Stimulated activated CD4-positive, alpha-beta T cell treated with anti-CD3 and anti-CD28 coated beads, Interleukin-4, amount 100 ng/mL, for 1 hour (primary cell): ENCODE data around the gene TACSTD2.
"Not testable (repeated sequence)": the region's sequence is repeated elsewhere in the genome, so short reads cannot be mapped to it uniquely, and the experiment has no call there.

Experiments used
- DNase-seq: peaks from one replicate; pipeline ENCODE4 v3.0.0-alpha.2; 2020

Gene TACSTD2

DNA sequence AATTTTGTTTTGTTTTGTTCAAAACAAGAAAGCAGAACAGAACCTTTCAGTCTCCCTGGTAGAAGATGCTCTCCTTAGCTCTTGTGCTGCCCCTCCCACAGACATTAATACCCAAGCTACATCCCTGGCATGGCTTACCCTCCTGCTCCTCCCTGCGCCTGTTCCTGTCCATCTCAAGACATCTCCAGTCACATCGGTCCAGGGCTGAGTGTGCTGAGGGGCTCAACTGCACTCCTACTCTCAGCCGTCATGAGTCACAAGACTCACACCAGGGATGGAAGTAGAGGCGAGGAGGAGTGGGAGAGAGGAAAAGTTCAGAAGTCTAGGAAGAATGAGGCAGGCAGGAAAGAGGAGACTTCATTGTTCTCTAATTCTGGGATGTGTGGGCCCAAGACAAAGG, 9.2 kb upstream of the TACSTD2 start:
- DNase-seq = no peak

- no peak for DNase-seq
Observed at GRCh38 chr1:58585581-58586151, 8.6 kb upstream of the TACSTD2 start.

DNA sequence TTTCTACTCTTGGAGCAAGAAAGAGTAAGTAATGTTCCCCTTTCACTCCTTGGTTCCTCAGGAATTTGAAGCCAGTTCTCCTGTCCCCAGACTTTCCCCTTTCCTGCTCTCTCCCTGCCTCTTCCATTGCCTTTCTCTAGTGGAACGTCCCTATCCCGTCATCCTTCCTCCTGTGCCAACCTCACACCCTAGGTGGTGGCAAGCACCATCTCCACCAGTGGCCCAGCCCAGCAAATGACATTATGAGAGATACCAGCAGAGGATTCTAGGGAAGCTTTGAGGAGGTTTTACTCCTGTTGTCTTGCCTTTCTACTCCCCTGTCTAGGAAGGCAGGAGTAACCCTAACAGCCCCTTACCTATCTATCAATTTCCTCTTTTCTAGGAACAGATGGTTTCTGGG, 8.1 kb upstream of the TACSTD2 start:
- no peak for DNase-seq

GRCh38 chr1:58584082-58584895, 7.2 kb upstream of the TACSTD2 start:
- DNase-seq = no peak

GRCh38 chr1:58583496-58583895, 6.4 kb upstream of the TACSTD2 start:
- DNase-seq = no peak

DNA sequence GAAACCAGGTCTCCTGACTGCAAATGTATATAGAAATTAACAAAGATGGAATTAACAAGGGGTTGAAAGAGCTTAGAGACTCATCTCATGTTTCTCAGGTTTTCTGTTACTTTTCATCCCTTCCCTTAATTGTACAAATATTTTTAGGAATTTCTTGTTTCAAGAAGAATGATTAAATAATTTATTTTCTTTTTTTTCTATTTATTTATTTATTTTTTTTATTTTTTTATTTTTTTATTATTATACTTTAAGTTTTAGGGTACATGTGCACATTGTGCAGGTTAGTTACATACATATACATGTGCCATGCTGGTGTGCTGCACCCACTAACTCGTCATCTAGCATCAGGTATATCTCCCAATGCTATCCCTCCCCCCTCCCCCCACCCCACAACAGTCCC, 5.1 kb upstream of the TACSTD2 start:
- not testable (repeated sequence) for DNase-seq

GRCh38 chr1:58581641-58582040, 4.6 kb upstream of the TACSTD2 start:
- DNase-seq = no peak

DNA sequence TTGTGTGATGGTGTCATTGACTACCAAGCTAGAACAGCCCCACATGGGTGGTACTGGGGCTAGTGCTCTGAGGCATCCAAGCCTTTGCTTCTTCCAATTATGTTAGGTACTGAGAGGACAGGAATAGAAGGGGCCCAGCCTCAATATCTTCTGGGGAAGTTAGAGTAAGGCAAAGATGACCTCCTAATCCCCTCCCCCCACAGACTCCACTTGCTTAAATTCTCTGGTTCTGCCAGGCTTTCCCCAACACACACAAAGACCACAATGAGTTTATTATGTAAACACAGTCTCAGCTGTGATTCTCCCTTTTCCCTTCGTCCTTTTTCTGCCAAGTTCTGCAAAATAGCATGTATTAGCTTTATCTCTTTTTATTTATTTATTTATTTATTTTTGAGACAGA, 3.1 kb upstream of the TACSTD2 start:
- no peak for DNase-seq

DNA sequence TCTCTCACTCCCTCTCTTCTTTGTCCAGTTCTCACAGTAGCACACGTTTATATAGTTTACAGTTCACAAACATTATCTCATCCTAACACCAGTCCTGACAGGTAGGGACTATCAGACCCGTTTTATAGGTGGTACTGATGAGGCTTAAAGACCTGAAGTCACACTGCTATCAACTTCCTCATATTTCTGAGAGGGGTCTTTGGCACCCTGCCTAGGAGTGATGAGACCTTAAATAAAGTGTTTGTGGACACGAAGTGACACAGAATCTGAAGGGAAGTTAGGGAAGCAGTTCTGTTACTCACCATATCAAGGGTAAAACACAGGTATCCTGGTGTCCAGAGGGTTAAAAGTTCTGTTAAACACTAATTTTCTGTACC, 590 bp upstream of the TACSTD2 start:
- no peak for DNase-seq

DNA sequence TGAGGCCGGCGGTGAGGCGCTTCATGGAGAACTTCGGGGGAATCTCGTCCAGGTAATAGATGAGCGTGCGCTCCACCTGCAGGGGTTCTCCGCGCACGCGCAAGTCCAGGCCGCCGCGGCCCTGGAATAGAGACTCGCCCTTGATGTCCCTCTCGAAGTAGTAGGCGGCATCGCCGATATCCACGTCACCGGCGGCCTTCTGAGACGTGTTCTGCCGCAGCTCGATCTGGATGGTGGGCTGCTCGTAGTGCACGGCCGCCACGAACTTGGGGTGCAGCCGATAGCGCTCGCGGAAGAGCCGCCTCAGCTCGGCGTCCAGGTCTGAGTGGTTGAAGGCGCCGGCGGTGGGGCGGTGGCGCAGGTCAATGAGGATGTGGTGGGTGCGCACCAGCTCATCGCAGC, 726 bp downstream of the TACSTD2 start:
- peak; percentile 17 for DNase-seq

DNA sequence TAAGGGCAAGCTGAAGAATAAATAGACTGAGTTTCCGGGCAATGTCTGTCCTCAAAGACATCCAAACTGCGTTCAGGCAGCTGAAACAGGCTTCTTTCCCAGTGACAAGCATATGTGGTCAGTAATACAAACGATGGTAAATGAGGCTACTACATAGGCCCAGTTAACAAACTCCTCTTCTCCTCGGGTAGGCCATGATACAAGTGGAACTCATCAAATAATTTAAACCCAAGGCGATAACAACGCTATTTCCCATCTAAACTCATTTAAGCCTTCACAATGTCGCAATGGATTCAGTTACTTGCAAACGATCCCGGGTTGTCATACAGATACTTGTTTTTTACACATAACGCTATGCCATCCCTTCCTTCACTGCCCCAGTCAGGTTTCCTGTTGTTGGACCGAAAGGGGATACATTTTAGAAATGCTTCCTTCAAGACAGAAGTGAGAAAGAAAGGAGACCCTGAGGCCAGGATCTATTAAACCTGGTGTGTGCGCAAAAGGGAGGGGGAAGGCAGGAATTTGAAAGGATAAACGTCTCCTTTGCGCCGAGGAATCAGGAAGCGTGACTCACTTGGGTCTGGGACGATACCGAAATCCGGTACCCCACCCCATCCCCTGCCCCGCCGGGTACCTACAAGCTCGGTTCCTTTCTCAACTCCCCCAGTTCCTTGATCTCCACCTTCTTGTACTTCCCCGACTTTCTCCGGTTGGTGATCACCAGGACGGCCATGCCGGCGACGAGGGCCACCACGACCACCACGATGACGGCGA, 1.3 kb downstream of the TACSTD2 start:
- DNase-seq = no peak

- DNase-seq = no peak
Observed at GRCh38 chr1:58574816-58575215, 2.2 kb downstream of the TACSTD2 start.

DNA sequence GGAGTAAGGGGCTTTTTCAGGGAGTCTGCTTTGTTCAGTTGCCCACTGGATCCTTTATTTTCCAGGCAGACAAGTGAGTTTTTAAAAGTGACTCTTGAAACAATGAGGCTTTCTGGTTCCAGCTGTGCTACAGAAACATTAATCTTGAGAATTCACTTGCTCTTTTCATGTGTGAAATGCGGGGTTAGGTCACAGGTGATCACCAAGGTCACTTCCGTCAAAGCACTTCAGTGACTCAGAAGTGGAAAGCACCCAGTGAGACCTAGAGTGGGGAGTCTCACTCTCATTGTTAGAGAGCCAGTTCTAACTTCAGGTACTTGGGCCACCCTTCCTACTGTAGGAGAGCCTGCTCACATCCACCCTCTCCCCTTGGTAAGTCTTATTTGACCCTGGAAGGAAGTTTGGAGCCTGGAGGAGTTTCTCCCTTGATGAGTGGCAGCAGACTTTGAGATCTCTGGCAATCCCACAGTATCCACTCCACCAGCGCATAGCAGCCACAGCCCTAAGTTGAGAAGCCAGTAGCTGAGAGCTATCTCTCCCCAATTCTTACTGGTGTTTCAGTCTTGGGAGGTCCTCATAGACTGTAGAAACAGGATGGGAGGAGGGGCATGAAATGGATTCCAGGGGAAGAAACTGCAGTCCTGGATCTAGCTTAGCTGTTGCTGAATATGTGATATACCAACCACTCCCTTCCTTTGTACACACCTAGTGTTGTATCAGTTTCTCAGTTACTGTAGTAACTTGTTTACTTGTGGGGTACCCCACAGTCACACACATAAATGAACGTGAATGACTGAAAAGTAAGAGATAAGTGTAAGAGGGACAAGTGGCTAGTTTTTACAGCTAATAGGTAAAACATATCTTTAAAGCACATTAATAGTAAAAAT, 3.1 kb downstream of the TACSTD2 start:
- peak; percentile 13 for DNase-seq

GRCh38 chr1:58573138-58573537, 3.9 kb downstream of the TACSTD2 start:
- no peak for DNase-seq

DNA sequence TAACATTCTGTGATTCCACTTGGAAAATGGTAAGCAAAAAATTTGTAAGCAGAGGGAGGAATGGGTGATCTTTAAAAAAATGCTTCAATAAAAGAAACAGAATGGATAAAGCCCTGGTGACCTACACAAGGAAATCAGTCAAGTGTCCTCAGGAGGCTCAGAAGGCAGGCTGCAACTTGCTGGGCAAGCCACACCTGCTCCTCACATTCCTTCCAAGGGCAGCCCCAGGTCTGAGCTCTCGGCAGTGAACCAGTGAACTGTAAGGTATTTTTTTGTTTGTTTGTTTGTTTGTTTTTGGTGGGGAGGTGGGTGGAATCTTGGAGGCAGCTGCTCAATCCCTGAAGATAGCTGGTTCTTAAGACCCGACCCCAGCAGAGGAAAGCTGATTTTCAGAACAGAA, 4.4 kb downstream of the TACSTD2 start:
- DNase-seq = no peak

DNA sequence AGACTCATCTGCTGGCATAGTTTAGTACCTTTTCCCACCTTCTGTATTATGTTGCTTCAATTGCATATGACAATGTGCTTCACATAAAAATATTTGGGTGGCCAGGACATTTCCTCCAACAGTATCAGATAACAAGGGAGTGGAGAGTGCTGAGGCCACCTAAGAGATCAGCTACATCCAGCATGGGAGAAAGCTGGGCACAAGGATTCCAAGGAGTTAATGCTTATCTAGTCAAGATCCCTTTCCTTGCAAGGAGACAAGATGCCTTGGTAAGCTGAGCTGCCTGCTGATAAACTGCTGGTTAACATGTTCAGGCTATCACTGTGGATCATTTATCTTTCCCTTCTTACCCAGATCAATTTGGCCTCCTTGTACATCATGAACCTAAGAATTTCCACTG, 5.4 kb downstream of the TACSTD2 start:
- no peak for DNase-seq

- DNase-seq = no peak
Observed at GRCh38 chr1:58570817-58571216, 6.2 kb downstream of the TACSTD2 start.

DNA sequence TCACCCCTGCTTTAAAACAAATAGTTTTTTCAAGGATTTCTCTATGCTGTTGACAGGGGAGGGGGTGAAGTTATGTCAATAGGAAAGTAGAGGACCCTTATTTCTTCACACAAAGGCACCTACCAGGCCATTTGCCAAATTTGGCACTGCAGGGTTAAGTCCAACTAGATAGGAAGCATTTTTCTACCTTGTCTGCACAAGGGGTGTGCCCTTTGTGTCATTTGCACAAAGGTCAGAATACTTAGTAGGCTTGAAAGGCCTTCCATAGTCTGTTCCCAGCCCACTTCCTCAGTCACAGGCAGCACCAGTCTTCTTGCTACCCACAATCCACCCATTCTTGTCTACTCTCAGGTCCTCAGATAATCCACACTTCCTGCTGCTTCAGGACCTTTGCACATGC, 7.0 kb downstream of the TACSTD2 start:
- DNase-seq = no peak

- DNase-seq = no peak
Observed at GRCh38 chr1:58568911-58569310, 8.1 kb downstream of the TACSTD2 start.

DNA sequence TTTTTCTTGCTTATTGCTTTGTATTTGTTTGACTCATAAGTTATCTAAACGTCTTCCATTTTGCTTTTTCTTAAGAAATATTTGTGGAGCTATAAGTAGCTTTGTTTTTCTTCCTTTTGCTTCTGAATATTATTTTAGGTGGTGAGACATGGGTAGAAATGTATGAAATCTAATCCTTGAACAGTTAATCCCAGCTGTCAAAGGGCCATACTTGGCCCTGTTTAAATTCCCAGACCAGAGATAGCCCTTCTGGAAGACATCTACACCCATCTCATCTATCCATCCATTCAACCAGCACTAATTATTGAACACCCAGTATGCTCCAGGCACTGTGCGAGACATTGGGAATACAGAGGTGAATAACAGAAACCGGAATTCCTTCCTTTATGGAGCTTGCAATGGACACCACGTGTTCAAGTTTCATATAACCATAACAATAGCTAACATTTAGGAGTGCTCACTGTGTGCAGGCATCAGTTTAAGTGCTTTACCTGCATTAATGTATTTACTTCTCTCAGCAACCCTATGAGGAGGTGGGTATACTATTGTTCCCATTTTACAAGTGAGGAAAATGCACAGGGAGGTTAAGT, 8.7 kb downstream of the TACSTD2 start:
- DNase-seq = no peak

DNA sequence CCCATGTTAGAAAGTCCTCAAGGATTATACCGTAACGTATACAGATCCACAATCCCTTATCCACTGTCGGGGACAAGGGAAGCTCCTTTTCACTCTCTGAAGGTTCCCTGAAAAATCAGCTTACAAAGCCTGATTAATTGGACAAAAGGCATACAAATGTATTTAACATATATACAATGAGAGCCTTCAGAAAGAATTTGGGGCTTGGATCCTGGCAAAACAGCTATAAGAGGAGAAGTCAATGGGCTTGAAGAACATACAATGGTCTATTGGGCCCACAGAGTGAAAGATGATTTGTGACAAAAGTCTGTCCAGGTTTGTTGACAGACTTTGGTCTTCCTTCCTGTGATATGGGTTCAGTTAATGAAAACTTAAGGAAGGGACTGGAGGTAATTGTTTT, 10.7 kb downstream of the TACSTD2 start:
- DNase-seq = no peak

DNA sequence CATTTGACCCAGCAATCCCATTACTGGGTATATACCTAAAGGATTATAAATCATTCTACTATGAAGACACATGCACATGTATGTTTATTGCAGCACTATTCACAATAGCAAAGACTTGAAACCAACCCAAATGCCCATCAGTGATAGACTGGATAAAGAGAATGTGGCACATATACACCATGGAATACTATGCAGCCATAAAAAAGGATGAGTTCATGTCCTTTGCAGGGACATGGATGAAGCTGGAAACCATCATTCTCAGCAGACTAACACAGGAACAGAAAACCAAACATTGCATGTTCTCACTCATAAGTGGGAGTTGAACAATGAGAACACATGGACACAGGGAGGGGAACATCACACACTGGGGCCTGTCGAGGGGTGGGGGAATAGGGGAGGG, 13.3 kb downstream of the TACSTD2 start:
- not testable (repeated sequence) for DNase-seq

GRCh38 chr1:58561633-58562032, 15.4 kb downstream of the TACSTD2 start:
- no peak for DNase-seq
